Measurements from ENCODE around the gene EGF. TPM values are rescaled to one million over a fixed set of nuclear protein-coding genes. Genes with fewer than 3 reads are reported as not detected.

Gene EGF
- total RNA-seq, 1 experiment from 2014 or later: 1.5 TPM

DNA sequence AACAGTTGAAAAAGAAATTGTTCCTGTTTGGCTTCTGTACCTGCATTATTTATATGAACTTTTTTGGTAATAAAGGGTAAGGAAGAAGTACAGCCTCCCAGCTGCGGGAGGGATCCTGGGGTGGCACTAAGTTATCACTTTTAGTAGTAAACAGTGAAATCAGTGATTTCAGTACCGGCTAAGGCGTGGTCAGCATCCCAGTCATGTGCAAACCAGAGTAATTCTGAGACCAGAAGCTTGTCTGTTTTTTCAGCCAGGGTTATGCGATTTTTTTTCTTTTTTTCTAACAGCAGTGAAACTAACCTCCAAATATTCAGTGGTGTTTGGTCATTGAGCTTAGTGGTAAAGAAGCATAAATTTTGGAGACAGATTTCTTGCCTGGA, 3.3 kb downstream of the EGF start:
- Histone ChIP-seq H3K27ac (ENCODE audit: insufficient read length, low read depth, low read length) (no peak overlapping the region), H3K9ac (ENCODE audit: extremely low read depth, insufficient read length, low read length) (no peak overlapping the region), H2AK5ac (ENCODE audit: insufficient read length, low read length) (no peak overlapping the region), H2AFZ (ENCODE audit: low read length) (no peak overlapping the region), H3K18ac (ENCODE audit: insufficient read length, low read depth, low read length) (no peak overlapping the region), H4K91ac (ENCODE audit: insufficient read length, low read depth, low read length) (no peak overlapping the region), H3K23me2 (ENCODE audit: insufficient read length, low read depth, low read length, poor library complexity, severe bottlenecking) (no peaks in the 10 kb centered on the region), H3K27me3 (ENCODE audit: insufficient read depth, low read length) (no peaks in the 10 kb centered on the region), H3K56ac (ENCODE audit: insufficient read length, low read depth, low read length) (no peak overlapping the region), H4K8ac (replicated peaks; ENCODE audit: insufficient read length, low read depth, low read length) (no peak overlapping the region), H2BK5ac (ENCODE audit: insufficient read length, low read length) (no peak overlapping the region), H3K4me2 (ENCODE audit: insufficient read depth, insufficient read length, low read length) (no peak overlapping the region), H2BK12ac (ENCODE audit: insufficient read length, low read depth, low read length) (no peak overlapping the region), H2BK20ac (ENCODE audit: low read depth, low read length, poor library complexity, severe bottlenecking) (no peak overlapping the region), H3K14ac (ENCODE audit: insufficient read depth, low read length) (no peak overlapping the region), H4K20me1 (ENCODE audit: control insufficient read depth, insufficient read depth, insufficient read length) (no peaks in the 10 kb centered on the region), H2BK120ac (ENCODE audit: low read depth, low read length, poor library complexity, severe bottlenecking) (no peak overlapping the region), H4K5ac (ENCODE audit: insufficient read length, low read depth, low read length) (no peak overlapping the region), H3K79me2 (ENCODE audit: insufficient read depth, low read length) (no peaks in the 10 kb centered on the region), H2BK15ac (ENCODE audit: low read depth, low read length) (no peak overlapping the region), H3T11ph (ENCODE audit: low read length) (no peak overlapping the region), H3K23ac (ENCODE audit: insufficient read length, low read depth, low read length) (no peak overlapping the region), H3K4me1 (ENCODE audit: insufficient read depth, low read length) (peaks cover 13% of the 10 kb centered on the region; the same call in 1 of the 2 replicates), H3K4ac (ENCODE audit: low read depth, low read length) (no peak overlapping the region), H3K79me1 (ENCODE audit: insufficient read depth, low read depth, low read length, poor library complexity, severe bottlenecking) (no peaks in the 10 kb centered on the region), H3K9me3 (ENCODE audit: control insufficient read depth, low read depth, low read length) (no peaks in the 10 kb centered on the region)
- peaks cover 42 to 44% of the 10 kb centered on the region in 2 experiments for H3K4me1 Mint-ChIP-seq
- H3K27ac Mint-ChIP-seq: no peak overlapping the region
- H3K4me3 Mint-ChIP-seq: no peak overlapping the region
- no peaks in the 10 kb centered on the region for H3K27me3 Mint-ChIP-seq (ENCODE audit: low read depth)
- no peaks in the 10 kb centered on the region for H3K36me3 Mint-ChIP-seq (ENCODE audit: insufficient read depth in 1 of 3, low read depth in 3 of 3)
- DNase-seq: no peak
- TF ChIP-seq, protein P1, sequence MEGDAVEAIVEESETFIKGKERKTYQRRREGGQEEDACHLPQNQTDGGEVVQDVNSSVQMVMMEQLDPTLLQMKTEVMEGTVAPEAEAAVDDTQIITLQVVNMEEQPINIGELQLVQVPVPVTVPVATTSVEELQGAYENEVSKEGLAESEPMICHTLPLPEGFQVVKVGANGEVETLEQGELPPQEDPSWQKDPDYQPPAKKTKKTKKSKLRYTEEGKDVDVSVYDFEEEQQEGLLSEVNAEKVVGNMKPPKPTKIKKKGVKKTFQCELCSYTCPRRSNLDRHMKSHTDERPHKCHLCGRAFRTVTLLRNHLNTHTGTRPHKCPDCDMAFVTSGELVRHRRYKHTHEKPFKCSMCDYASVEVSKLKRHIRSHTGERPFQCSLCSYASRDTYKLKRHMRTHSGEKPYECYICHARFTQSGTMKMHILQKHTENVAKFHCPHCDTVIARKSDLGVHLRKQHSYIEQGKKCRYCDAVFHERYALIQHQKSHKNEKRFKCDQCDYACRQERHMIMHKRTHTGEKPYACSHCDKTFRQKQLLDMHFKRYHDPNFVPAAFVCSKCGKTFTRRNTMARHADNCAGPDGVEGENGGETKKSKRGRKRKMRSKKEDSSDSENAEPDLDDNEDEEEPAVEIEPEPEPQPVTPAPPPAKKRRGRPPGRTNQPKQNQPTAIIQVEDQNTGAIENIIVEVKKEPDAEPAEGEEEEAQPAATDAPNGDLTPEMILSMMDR (conservative IDR thresholded peaks at IDR 0.05): no peak
- WGBS (ENCODE audit: extremely low coverage, insufficient read length, low lambda C conversion rate): no CpG with 5 or more reads among the region's 4 CpGs
- no peaks in the 10 kb centered on the region for H3K9me3 Mint-ChIP-seq
